Parathyroid adenoma (tissue), 2 donors: ENCODE results near the gene WDR43.

Experiments
- H2AFZ ChIP-seq: fragments of 300-600 bp; sonication (generic); one replicate; pipeline ENCODE4 v1.7.0; 2017; ENCODE audit warnings: antibody characterized with exemption, mild to moderate bottlenecking
- H3K27ac ChIP-seq: fragments of 300-600 bp; sonication (generic); one replicate; pipeline ENCODE4 v1.7.0; 2017
- H3K27me3 ChIP-seq: fragments of 300-600 bp; sonication (generic); one replicate; pipeline ENCODE4 v1.7.0; 2017; ENCODE audit warnings: low read length; ENCODE audit not compliant: control insufficient read depth, insufficient read depth
- H3K36me3 ChIP-seq: fragments of 300-600 bp; sonication (generic); one replicate; pipeline ENCODE4 v1.7.0; 2017; ENCODE audit warnings: low read length; ENCODE audit not compliant: control insufficient read depth, insufficient read depth
- H3K4me1 ChIP-seq: fragments of 300-600 bp; sonication (generic); one replicate; pipeline ENCODE4 v1.7.0; 2017; ENCODE audit warnings: control low read depth
- H3K4me2 ChIP-seq: fragments of 300-600 bp; sonication (generic); one replicate; pipeline ENCODE4 v1.7.0; 2017; ENCODE audit warnings: low read length
- H3K4me3 ChIP-seq: fragments of 300-600 bp; sonication (generic); one replicate; pipeline ENCODE4 v1.7.0; 2017; ENCODE audit warnings: low read depth, low read length
- H3K79me2 ChIP-seq: fragments of 300-600 bp; sonication (generic); one replicate; pipeline ENCODE4 v1.7.0; 2017; ENCODE audit warnings: control low read depth
- H3K9ac ChIP-seq: fragments of 300-600 bp; sonication (generic); one replicate; pipeline ENCODE4 v1.7.0; 2017; ENCODE audit warnings: mild to moderate bottlenecking
- H3K9me3 ChIP-seq: fragments of 300-600 bp; sonication (generic); one replicate; pipeline ENCODE4 v1.7.0; 2017; ENCODE audit warnings: low read length; ENCODE audit not compliant: control insufficient read depth
- TF ChIP-seq, protein P1 (sequence below): fragments of 300-600 bp; sonication (generic); IDR thresholded peaks from one replicate; pipeline ENCODE4 v1.7.0; 2017; ENCODE audit warnings: antibody characterized with exemption, mild to moderate bottlenecking
- donor health status: primary hyperparathyroidism.

WDR43 gene

GRCh38 chr2:28982381-28982950, 88.0 kb downstream of the WDR43 start:
- TF ChIP-seq, protein P1, sequence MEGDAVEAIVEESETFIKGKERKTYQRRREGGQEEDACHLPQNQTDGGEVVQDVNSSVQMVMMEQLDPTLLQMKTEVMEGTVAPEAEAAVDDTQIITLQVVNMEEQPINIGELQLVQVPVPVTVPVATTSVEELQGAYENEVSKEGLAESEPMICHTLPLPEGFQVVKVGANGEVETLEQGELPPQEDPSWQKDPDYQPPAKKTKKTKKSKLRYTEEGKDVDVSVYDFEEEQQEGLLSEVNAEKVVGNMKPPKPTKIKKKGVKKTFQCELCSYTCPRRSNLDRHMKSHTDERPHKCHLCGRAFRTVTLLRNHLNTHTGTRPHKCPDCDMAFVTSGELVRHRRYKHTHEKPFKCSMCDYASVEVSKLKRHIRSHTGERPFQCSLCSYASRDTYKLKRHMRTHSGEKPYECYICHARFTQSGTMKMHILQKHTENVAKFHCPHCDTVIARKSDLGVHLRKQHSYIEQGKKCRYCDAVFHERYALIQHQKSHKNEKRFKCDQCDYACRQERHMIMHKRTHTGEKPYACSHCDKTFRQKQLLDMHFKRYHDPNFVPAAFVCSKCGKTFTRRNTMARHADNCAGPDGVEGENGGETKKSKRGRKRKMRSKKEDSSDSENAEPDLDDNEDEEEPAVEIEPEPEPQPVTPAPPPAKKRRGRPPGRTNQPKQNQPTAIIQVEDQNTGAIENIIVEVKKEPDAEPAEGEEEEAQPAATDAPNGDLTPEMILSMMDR: no peak
- H3K36me3 ChIP-seq: no peaks in the 10 kb centered on the region
- no peak overlapping the region for H2AFZ ChIP-seq
- no peak overlapping the region for H3K9ac ChIP-seq
- H3K9me3 ChIP-seq: no peaks in the 10 kb centered on the region
- no peaks in the 10 kb centered on the region for H3K79me2 ChIP-seq
- H3K4me1 ChIP-seq: no peaks in the 10 kb centered on the region
- H3K27me3 ChIP-seq: no peaks in the 10 kb centered on the region
- H3K4me3 ChIP-seq: no peak overlapping the region
- no peak overlapping the region for H3K4me2 ChIP-seq
- no peak overlapping the region for H3K27ac ChIP-seq

GRCh38 chr2:28986429-28986828, 92.0 kb downstream of the WDR43 start:
- H2AFZ ChIP-seq: no peak overlapping the region
- no peaks in the 10 kb centered on the region for H3K9me3 ChIP-seq
- H3K4me1 ChIP-seq: no peaks in the 10 kb centered on the region
- no peaks in the 10 kb centered on the region for H3K36me3 ChIP-seq
- no peak overlapping the region for H3K27ac ChIP-seq
- no peak overlapping the region for H3K4me2 ChIP-seq
- no peak overlapping the region for H3K9ac ChIP-seq
- TF ChIP-seq, protein P1: no peak
- H3K27me3 ChIP-seq: no peaks in the 10 kb centered on the region
- no peak overlapping the region for H3K4me3 ChIP-seq
- no peaks in the 10 kb centered on the region for H3K79me2 ChIP-seq

DNA sequence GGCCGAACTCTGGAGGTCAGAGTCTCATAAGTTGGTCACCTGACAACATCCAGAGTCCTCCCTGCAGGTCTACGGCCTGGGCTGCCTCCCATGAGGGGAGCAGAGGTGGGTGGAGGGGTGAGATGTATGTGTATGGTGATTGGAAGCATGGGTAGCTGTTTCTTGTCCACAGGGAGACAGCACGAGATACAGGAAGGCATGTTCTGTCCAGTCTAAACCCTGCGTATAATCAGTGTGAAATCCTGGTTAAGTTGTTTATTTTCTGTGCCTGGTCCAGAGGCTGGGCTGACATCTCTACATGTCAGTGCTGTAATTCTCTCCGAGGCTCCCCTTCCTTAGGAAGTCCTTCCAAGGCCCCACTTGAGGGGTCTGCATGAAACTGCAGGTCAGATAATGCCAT, 95.5 kb downstream of the WDR43 start:
- H3K9ac ChIP-seq: no peak overlapping the region
- H3K9me3 ChIP-seq: no peaks in the 10 kb centered on the region
- no peaks in the 10 kb centered on the region for H3K79me2 ChIP-seq
- TF ChIP-seq, protein P1: no peak
- H3K27ac ChIP-seq: no peak overlapping the region
- H3K36me3 ChIP-seq: no peaks in the 10 kb centered on the region
- no peaks in the 10 kb centered on the region for H3K27me3 ChIP-seq
- H3K4me2 ChIP-seq: no peak overlapping the region
- H3K4me1 ChIP-seq: no peaks in the 10 kb centered on the region
- H2AFZ ChIP-seq: no peak overlapping the region
- H3K4me3 ChIP-seq: no peak overlapping the region

GRCh38 chr2:28990445-28990844, 96.0 kb downstream of the WDR43 start:
- Histone ChIP-seq H3K4me2 (no peak overlapping the region), H3K9ac (no peak overlapping the region), H3K4me1 (no peaks in the 10 kb centered on the region), H3K9me3 (no peaks in the 10 kb centered on the region), H3K27me3 (no peaks in the 10 kb centered on the region), H3K79me2 (no peaks in the 10 kb centered on the region), H3K36me3 (no peaks in the 10 kb centered on the region), H3K4me3 (no peak overlapping the region), H2AFZ (no peak overlapping the region), H3K27ac (no peak overlapping the region)
- TF ChIP-seq, protein P1: no peak

- H2AFZ ChIP-seq: no peak overlapping the region
- no peaks in the 10 kb centered on the region for H3K79me2 ChIP-seq
- no peaks in the 10 kb centered on the region for H3K9me3 ChIP-seq
- H3K27me3 ChIP-seq: no peaks in the 10 kb centered on the region
- no peaks in the 10 kb centered on the region for H3K36me3 ChIP-seq
- no peak overlapping the region for H3K4me3 ChIP-seq
- H3K27ac ChIP-seq: no peak overlapping the region
- TF ChIP-seq, protein P1: no peak
- H3K9ac ChIP-seq: no peak overlapping the region
- no peaks in the 10 kb centered on the region for H3K4me1 ChIP-seq
- no peak overlapping the region for H3K4me2 ChIP-seq
Observed at GRCh38 chr2:28991021-28991420, 96.6 kb downstream of the WDR43 start.
